ENCODE data around the gene ITPR1. TPM values are rescaled to one million over a fixed set of nuclear protein-coding genes. Genes with fewer than 3 reads are reported as not detected.

Gene ITPR1
- total and polyA plus RNA-seq, 10 of the 15 experiments (the other 5 are each of a cell fraction or from before 2014, with no cell fraction given): 12.2 to 239 (median 28.4) TPM

- BruUV-seq (replicated peaks): no TSS peak
- POLR2A ChIA-PET: no interaction called here
These were observed 300.2 kb downstream of the ITPR1 start for GRCh38 chr3:4793311-4793710.

More at GRCh38 chr3:4793311-4793710, 300.2 kb downstream of the ITPR1 start:
- Histone ChIP-seq H3K27me3 (replicated peaks in 1 of 2; ENCODE audit: control insufficient read depth in 2 of 2, insufficient read depth in 2 of 2, low read length in 1 of 2) (no peaks in the 10 kb centered on the region), H4K20me1 (ENCODE audit: control insufficient read depth, insufficient read depth) (no peaks in the 10 kb centered on the region), H3K4me2 (ENCODE audit: control insufficient read depth, insufficient read depth) (no peak overlapping the region), H3K4me1 (ENCODE audit: control insufficient read depth, insufficient read depth, low read length) (no peaks in the 10 kb centered on the region), H3K9me3 (replicated peaks; ENCODE audit: control insufficient read depth, insufficient read depth, low read length) (no peaks in the 10 kb centered on the region), H3K36me3 (ENCODE audit: control insufficient read depth in 2 of 2, insufficient read depth in 2 of 2, low read length in 1 of 2) (peaks cover 20 to 22% of the 10 kb centered on the region in 2 experiments), H3K4me3 (no peak overlapping the region), H3K9ac (ENCODE audit: control insufficient read depth, insufficient read depth, low read length) (no peak overlapping the region), H2AFZ (ENCODE audit: control insufficient read depth, low read depth, low read length) (no peak overlapping the region), H3K27ac (ENCODE audit: control insufficient read depth, insufficient read depth) (no peak overlapping the region), H3K79me2 (ENCODE audit: control insufficient read depth, insufficient read depth, low read length) (no peaks in the 10 kb centered on the region)
- no peak for DNase-seq (ENCODE audit: low read depth, low spot score)
- in situ Hi-C loops (cut with MboI): no loop called here
- intact Hi-C loops (cut with micrococcal nuclease; ENCODE audit: unreplicated experiment): no loop called here
- SMC1A ChIA-PET (ENCODE audit: uncharacterized antibody, unreplicated experiment): interaction anchor here (0.6 to 1.0 kb wide), 4 partner anchors 8 to 42 kb away, joined by 3 to 7 read pairs (median 4); no protein-coding TSS in a partner anchor
- no peak for FAIRE-seq
- no peak for TF ChIP-seq ELK1 (IDR thresholded peaks at IDR 0.05; ENCODE audit: low read depth, low read length)
- TF ChIP-seq, protein P1, sequence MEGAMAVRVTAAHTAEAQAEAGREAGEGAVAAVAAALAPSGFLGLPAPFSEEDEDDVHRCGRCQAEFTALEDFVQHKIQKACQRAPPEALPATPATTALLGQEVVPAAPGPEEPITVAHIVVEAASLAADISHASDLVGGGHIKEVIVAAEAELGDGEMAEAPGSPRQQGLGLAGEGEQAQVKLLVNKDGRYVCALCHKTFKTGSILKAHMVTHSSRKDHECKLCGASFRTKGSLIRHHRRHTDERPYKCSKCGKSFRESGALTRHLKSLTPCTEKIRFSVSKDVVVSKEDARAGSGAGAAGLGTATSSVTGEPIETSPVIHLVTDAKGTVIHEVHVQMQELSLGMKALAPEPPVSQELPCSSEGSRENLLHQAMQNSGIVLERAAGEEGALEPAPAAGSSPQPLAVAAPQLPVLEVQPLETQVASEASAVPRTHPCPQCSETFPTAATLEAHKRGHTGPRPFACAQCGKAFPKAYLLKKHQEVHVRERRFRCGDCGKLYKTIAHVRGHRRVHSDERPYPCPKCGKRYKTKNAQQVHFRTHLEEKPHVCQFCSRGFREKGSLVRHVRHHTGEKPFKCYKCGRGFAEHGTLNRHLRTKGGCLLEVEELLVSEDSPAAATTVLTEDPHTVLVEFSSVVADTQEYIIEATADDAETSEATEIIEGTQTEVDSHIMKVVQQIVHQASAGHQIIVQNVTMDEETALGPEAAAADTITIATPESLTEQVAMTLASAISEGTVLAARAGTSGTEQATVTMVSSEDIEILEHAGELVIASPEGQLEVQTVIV (IDR thresholded peaks at IDR 0.05; ENCODE audit: borderline replicate concordance, partially characterized antibody): no peak
- no peak for TF ChIP-seq ASH2L (IDR thresholded peaks at IDR 0.05; ENCODE audit: borderline replicate concordance, low read depth)
- TF ChIP-seq CBFB (IDR thresholded peaks at IDR 0.05; ENCODE audit: low read depth): no peak
- TF ChIP-seq TCF3 (IDR thresholded peaks at IDR 0.05; ENCODE audit: borderline replicate concordance, insufficient read depth, low read depth, low read length): no peak
- TF ChIP-seq, protein P2, sequence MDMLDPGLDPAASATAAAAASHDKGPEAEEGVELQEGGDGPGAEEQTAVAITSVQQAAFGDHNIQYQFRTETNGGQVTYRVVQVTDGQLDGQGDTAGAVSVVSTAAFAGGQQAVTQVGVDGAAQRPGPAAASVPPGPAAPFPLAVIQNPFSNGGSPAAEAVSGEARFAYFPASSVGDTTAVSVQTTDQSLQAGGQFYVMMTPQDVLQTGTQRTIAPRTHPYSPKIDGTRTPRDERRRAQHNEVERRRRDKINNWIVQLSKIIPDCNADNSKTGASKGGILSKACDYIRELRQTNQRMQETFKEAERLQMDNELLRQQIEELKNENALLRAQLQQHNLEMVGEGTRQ (IDR thresholded peaks at IDR 0.05; ENCODE audit: borderline replicate concordance, low read depth, low read length): no peak
- TF ChIP-seq SMAD5 (IDR thresholded peaks at IDR 0.05; ENCODE audit: low read depth): no peak
- TF ChIP-seq, protein P3, sequence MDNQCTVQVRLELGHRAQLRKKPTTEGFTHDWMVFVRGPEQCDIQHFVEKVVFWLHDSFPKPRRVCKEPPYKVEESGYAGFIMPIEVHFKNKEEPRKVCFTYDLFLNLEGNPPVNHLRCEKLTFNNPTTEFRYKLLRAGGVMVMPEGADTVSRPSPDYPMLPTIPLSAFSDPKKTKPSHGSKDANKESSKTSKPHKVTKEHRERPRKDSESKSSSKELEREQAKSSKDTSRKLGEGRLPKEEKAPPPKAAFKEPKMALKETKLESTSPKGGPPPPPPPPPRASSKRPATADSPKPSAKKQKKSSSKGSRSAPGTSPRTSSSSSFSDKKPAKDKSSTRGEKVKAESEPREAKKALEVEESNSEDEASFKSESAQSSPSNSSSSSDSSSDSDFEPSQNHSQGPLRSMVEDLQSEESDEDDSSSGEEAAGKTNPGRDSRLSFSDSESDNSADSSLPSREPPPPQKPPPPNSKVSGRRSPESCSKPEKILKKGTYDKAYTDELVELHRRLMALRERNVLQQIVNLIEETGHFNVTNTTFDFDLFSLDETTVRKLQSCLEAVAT (IDR thresholded peaks at IDR 0.05): no peak
- TF ChIP-seq LARP7 (IDR thresholded peaks at IDR 0.05): no peak
- TF ChIP-seq CHD4 (IDR thresholded peaks at IDR 0.05): no peak
- no peak for TF ChIP-seq CUX1 (IDR thresholded peaks at IDR 0.05; ENCODE audit: insufficient replicate concordance, low read depth, low read length)
- no peak for TF ChIP-seq HDAC2 (IDR thresholded peaks at IDR 0.05)
- TF ChIP-seq SUZ12 (IDR thresholded peaks at IDR 0.05; ENCODE audit: unreplicated experiment): no peak
- 96% methylated on average over 5 of the region's 5 CpGs for WGBS (ENCODE audit: insufficient coverage, insufficient replicate concordance, low lambda C conversion rate, missing lambda C conversion rate)
- RAD21 ChIA-PET (ENCODE audit: unreplicated experiment): no interaction called here
- ATAC-seq: no peak
- CTCF ChIA-PET: interaction anchor here (1.0 to 1.1 kb wide), 3 partner anchors 72 to 183 kb away, joined by 3 to 4 read pairs (median 4); no protein-coding TSS in a partner anchor

Data from GM12878 (cell line).